ENCODE measurements around the gene KIFC3.
"Not testable (repeated sequence)": the region's sequence is repeated elsewhere in the genome, so short reads cannot be mapped to it uniquely, and the experiment has no call there.

Gene KIFC3

DNA sequence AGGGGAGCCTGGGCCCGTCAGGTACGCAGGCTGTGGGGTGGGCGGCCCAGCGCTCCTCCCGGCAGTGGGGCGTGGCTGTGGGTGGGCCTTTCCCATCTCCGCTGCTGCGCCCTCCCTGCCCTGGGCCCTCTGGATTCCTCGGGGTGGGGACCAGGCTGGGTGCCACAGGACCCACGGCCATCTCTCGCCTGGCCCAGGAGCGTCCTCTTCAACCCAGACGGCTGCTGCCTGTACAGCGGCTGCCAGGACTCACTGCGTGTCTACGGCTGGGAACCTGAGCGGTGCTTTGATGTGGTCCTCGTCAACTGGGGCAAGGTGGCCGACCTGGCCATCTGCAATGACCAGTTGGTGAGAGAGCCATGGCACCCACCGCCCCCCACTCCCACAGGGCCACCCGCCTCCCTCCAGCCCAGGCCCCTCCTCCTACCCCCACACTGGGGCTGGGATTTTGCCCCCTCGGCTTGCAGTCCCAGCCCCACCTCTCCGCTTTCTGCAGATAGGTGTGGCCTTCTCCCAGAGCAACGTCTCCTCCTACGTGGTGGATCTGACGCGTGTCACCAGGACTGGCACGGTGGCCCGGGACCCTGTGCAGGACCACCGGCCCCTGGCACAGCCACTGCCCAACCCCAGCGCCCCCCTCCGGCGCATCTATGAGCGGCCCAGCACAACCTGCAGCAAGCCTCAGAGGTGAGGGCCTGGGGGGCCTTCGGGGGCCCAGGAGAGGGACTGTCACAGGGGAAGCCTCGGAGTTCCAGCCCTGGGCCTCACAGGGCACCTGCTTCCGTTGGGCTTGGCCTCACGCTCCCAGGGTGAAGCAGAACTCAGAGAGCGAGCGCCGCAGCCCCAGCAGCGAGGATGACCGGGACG lies 49.5 kb downstream of the KIFC3 start:
- DNase-seq, result no peak

DNA sequence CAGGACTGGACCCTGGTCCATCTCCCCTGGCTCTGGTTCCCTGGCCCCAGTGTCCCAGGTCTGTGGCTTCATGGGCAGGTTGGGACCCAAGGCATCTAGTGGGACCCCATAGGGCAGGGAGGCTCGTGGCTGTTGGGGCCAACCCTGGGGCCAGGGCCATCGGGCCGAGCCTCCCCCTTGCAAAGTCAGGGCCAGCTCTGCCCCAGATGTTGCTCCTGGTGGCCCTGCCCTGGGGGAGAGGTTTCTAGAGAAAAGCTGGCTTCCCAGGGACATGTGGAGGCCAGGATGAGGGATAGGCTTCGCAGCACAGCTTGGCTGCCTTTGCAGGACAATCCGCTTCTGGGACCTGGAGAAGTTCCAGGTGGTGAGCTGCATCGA lies 50.1 kb downstream of the KIFC3 start:
- DNase-seq, result no peak

- DNase-seq, result no peak
Measured at GRCh38 chr16:57751539-57752202, 50.6 kb downstream of the KIFC3 start.

DNA sequence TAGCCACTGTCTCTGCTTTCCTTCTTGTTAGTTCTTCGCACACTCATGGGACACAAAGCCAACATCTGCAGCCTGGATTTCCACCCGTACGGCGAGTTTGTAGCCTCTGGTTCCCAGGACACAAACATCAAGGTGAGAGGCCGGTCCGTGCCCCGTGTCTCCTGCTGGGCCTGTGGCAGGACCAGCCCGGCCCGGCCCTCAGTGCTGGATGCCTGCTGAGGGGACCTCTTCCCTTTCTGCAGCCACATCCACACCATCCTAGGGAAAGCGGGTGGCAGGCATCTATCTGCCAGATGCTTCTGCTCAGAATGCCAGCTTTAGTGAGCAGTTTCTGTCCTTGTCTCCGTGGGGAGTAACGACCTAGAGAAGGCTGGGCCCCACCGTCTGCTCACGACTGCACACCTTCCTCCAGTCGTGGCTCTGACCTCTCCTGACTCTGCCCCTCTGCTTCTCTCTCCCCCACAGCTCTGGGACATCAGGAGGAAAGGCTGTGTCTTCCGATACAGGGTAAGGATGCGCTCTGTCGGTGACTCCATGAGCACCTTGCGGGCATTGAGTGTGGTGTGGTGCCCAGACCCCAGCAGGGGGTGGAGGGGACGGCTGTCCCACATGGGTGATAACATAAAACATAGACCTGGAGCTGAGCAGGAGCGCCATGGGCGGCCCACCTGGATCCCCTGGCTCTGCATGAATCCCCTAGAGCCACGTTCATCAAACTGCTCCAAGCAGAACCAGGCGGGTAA lies 51.3 kb downstream of the KIFC3 start:
- DNase-seq, result no peak

GRCh38 chr16:57749856-57750452 lies 52.3 kb downstream of the KIFC3 start:
- no peak for DNase-seq

GRCh38 chr16:57749101-57749692 lies 53.1 kb downstream of the KIFC3 start:
- DNase-seq, result no peak

DNA sequence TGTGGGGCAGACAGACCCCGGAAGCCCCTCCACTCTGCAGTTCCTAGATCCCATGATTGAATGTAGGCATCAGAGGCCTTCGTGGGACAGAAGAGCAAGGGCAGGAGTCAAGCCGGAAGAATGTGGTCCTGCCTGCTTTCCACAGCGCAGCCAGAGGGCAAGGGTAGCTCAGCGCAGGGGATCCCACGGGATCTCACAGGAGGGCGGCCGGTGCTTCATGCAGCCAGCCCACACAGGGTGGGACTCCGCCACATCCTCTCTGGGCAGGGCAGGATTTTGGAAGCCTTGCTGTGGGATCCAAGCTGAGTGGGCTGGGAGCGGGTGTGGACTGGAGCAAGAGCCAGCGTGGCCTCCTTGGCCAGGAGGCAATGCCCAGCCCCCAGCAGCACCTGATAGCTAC lies 53.7 kb downstream of the KIFC3 start:
- DNase-seq, result no peak

- no peak for DNase-seq
Measured at GRCh38 chr16:57747996-57748395, 54.3 kb downstream of the KIFC3 start.

GRCh38 chr16:57747496-57747895 lies 54.8 kb downstream of the KIFC3 start:
- no peak for DNase-seq

- DNase-seq, result no peak
Measured at GRCh38 chr16:57747091-57747490, 55.2 kb downstream of the KIFC3 start.

- not testable (repeated sequence) for DNase-seq
Measured at GRCh38 chr16:57746316-57746715, 56.0 kb downstream of the KIFC3 start.

- no peak for DNase-seq
Measured at GRCh38 chr16:57745768-57746167, 56.5 kb downstream of the KIFC3 start.

GRCh38 chr16:57744642-57744903 lies 57.7 kb downstream of the KIFC3 start:
- DNase-seq, result no peak

DNA sequence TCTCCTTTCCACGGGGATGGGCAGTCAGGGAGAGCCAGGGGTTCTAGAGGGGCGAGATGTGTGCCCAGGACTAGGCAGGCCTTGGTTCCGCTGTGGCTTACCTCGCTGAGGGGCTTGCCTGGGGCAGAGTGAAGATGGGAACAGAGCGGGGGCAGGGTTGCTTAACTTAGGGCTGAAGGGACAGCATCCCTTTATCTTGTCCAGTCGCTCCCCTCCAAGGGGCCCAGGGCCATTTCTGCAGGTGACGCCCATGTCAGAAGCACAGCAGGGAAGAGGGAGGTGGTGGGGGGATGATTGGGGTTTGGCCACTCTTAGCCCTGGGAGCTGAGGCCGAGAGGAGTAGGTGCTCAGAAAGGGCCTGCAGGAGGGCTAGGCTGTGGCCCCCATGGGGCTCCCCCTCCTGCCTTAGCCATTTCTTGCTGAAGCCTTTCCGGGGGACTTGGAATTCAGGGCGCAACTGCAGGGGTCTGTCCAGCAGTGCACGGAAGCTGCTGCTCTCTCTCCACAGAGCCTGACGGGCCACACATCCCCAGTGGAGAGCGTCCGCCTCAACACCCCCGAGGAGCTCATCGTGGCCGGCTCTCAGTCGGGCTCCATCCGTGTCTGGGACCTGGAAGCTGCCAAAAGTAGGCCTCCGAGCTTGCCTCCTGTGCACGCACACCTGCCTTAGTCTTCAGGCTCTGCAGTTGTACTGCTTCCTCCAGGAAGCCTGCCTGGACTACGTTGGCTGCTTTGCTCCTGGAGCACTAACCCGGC lies 58.2 kb downstream of the KIFC3 start:
- no peak for DNase-seq

- no peak for DNase-seq
Measured at GRCh38 chr16:57743458-57743857, 58.8 kb downstream of the KIFC3 start.

- DNase-seq, result no peak
Measured at GRCh38 chr16:57742543-57742942, 59.7 kb downstream of the KIFC3 start.

- no peak for DNase-seq
Measured at GRCh38 chr16:57741660-57742191, 60.6 kb downstream of the KIFC3 start.

DNA sequence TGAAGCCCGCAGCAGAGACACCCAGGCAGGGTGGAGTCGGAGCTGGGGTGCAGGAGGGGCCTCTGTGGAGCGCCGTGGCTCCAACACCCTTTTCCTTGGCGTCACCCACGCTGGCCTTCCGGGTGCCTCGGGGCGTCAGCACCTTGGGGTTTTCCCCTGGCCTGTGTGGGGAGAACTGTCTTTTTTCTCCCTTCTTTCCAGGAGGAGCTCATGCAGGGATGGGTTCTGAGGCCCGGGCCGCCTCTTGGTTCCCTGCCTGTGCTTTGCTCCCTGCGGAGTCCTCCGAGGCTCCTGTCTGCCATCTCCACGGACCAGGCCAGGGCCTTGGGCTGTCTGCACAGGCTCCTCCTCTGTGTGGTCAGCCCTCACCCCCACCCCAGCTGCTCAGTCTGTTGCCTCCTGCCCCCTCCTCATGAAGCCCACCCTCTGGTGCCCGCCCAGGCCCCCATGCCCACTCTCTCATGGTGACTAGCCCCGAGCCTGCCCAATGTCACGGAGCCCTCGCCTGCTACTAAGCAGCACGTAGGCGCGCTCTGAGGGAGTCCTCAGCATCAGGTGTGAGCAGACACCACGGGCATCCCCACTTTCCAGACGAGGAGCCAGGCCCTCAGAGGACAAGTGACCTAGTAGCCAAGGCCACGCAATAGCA lies 61.7 kb downstream of the KIFC3 start:
- no peak for DNase-seq

GRCh38 chr16:57739756-57740422 lies 62.4 kb downstream of the KIFC3 start:
- no peak for DNase-seq

DNA sequence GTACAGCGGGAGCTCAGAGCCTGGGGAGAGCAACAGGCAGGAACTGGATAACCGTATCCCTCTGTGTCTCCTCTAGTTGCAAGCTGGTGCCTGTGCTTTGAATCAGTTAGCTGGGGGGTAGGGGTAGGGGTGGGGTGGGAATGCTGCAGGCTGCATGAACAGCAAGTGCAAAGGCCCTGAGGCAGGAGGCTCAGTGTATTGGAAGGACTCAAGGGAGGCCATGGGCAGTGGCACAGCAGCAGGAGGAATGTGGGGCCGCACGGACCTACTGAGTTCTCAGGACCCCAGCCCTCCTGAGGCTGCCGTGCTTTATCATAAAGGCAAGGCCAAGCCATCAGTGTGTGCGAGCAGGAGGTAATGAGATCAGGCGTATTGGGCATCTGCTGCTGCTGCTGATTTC lies 63.4 kb downstream of the KIFC3 start:
- no peak for DNase-seq
